Keratinocyte (primary cell): ENCODE data around the gene BTBD16.

ENCODE experiments used
- CTCF ChIP-seq, 3 experiments: IDR thresholded peaks in 1 of 3; conservative IDR thresholded peaks in 1 of 3; optimal IDR thresholded peaks in 1 of 3; 2 replicates in 2 of 3; 3 replicates in 1 of 3; pipeline versions ENCODE3 to v1.5.1; 2011; ENCODE audit warnings: low read length in 3 of 3, mild to moderate bottlenecking in 3 of 3, moderate library complexity in 2 of 3, control low read depth in 1 of 3, inconsistent platforms in 1 of 3; ENCODE audit not compliant: insufficient read depth in 2 of 3; ENCODE audit errors: extremely low read depth in 1 of 3
- EZH2 ChIP-seq: IDR thresholded peaks from one replicate; pipeline ENCODE4 v1.6.1; 2012; ENCODE audit warnings: inconsistent platforms, mild to moderate bottlenecking, low read length, moderate library complexity

- no peak for TF ChIP-seq CTCF (optimal IDR thresholded peaks at IDR 0.05 in 1 of 3, IDR thresholded peaks at IDR 0.05 in 1 of 3, conservative IDR thresholded peaks at IDR 0.05 in 1 of 3; ENCODE audit: extremely low read depth in 1 of 3, insufficient read depth in 2 of 3, low read length in 3 of 3)
- no peak for TF ChIP-seq EZH2
Measured at GRCh38 chr10:122310311-122311050, 39.4 kb downstream of the BTBD16 start.
